Loucy (cell line): ENCODE data around the gene RSAD2.

Experiments used
- H2AFZ ChIP-seq: fragments of 200-600 bp; sonication (generic); 2 replicates; pipeline ENCODE4 v1.6.0; 2016; ENCODE audit warnings: antibody characterized with exemption, mild to moderate bottlenecking, low read length, moderate library complexity
- H3F3A ChIP-seq: fragments of 200-600 bp; 2 replicates; pipeline ENCODE4 v1.6.0; 2016; ENCODE audit warnings: antibody characterized with exemption, low read depth, mild to moderate bottlenecking
- H3K27me3 ChIP-seq: fragments of 200-600 bp; sonication (generic); 2 replicates; pipeline ENCODE4 v1.6.1; 2014; ENCODE audit warnings: low read length, mild to moderate bottlenecking; ENCODE audit not compliant: insufficient read depth, poor library complexity, severe bottlenecking
- H3K36me3 ChIP-seq: fragments of 200-600 bp; sonication (generic); 2 replicates; pipeline ENCODE4 v1.6.1; 2016; ENCODE audit warnings: low read length; ENCODE audit not compliant: insufficient read depth
- H3K4me1 ChIP-seq: fragments of 200-600 bp; sonication (generic); 2 replicates; pipeline ENCODE4 v1.5.1; 2014; ENCODE audit warnings: low read length, mild to moderate bottlenecking; ENCODE audit not compliant: insufficient read depth, poor library complexity, severe bottlenecking
- H3K4me2 ChIP-seq: fragments of 200-600 bp; sonication (generic); 2 replicates; pipeline ENCODE4 v1.6.0; 2014; ENCODE audit warnings: antibody characterized with exemption, low read length, low read depth, mild to moderate bottlenecking; ENCODE audit not compliant: poor library complexity, severe bottlenecking
- H3K4me3 ChIP-seq: fragments of 200-600 bp; sonication (generic); 2 replicates; pipeline ENCODE4 v1.5.1; 2014; ENCODE audit warnings: low read length, mild to moderate bottlenecking, mixed read lengths; ENCODE audit not compliant: poor library complexity, severe bottlenecking
- H3K79me2 ChIP-seq: fragments of 200-600 bp; sonication (generic); 2 replicates; pipeline ENCODE4 v1.6.1; 2014; ENCODE audit warnings: low read length; ENCODE audit not compliant: insufficient read depth
- H3K9ac ChIP-seq: fragments of 200-600 bp; sonication (generic); 2 replicates; pipeline ENCODE4 v1.6.0; 2014; ENCODE audit warnings: mild to moderate bottlenecking, low read depth, low read length, moderate library complexity; ENCODE audit not compliant: poor library complexity, severe bottlenecking
- H3K9me2 ChIP-seq: fragments of 200-600 bp; sonication (generic); replicated peaks from 2 replicates; pipeline ENCODE4 v1.6.1; 2016; ENCODE audit warnings: low read depth, low read length, mixed read lengths
- H3K9me3 ChIP-seq: fragments of 200-600 bp; sonication (generic); 2 replicates; pipeline ENCODE4 v1.6.1; 2014; ENCODE audit warnings: mild to moderate bottlenecking, antibody characterized with exemption, low read length, low read depth; ENCODE audit not compliant: insufficient read depth
- H4K20me1 ChIP-seq: fragments of 200-600 bp; sonication (generic); 2 replicates; pipeline ENCODE4 v1.6.0; 2014; ENCODE audit warnings: antibody characterized with exemption, low read length, mild to moderate bottlenecking; ENCODE audit not compliant: insufficient read depth, poor library complexity, severe bottlenecking
- CTCF ChIP-seq: fragments of 200-600 bp; sonication (generic); conservative IDR thresholded peaks from 2 replicates; pipeline ENCODE4 v1.5.1; 2014; ENCODE audit warnings: mild to moderate bottlenecking, antibody characterized with exemption, low read length
- EZH2phosphoT487 ChIP-seq: fragments of 200-600 bp; IDR thresholded peaks from 2 replicates; pipeline ENCODE4 v1.6.1; 2018; ENCODE audit warnings: antibody characterized with exemption, mild to moderate bottlenecking, moderate library complexity, borderline replicate concordance

RSAD2 gene

GRCh38 chr2:6877402-6878304 is at the start of gene RSAD2:
TSS of gene RSAD2 (plus strand) at chr2:6877777. CDS start at chr2:6877801, 24 bp downstream.
- H3K9ac ChIP-seq = peak within 1 kb of the TSS; percentile 72
- no peaks in the 10 kb centered on the region for H3K27me3 ChIP-seq
- no peaks in the 10 kb centered on the region for H3K36me3 ChIP-seq
- peak within 1 kb of the TSS; percentile 72 for H3K4me3 ChIP-seq
- H3K4me2 ChIP-seq = peak within 1 kb of the TSS; percentile 83
- no peaks in the 10 kb centered on the region for H3K9me2 ChIP-seq
- no peaks in the 10 kb centered on the region for H4K20me1 ChIP-seq
- peak; percentile 40; the same call in 1 of the 2 replicates for TF ChIP-seq CTCF
- no peak for TF ChIP-seq EZH2phosphoT487
- H3K79me2 ChIP-seq = no peaks in the 10 kb centered on the region
- H3F3A ChIP-seq = peaks cover 12% of the 10 kb centered on the region
- H2AFZ ChIP-seq = peak within 1 kb of the TSS; percentile 79
- H3K4me1 ChIP-seq = peaks cover 69% of the 10 kb centered on the region
- H3K9me3 ChIP-seq = peaks cover 7% of the 10 kb centered on the region; the same call in 1 of the 2 replicates

GRCh38 chr2:6828299-6828584 is 49.3 kb upstream of the RSAD2 start:
- Histone ChIP-seq H3K27me3 (no peaks in the 10 kb centered on the region), H3K9ac (no peak overlapping the region), H2AFZ (peak overlapping the region; percentile 56), H3K4me1 (peaks cover 16% of the 10 kb centered on the region), H3K79me2 (no peaks in the 10 kb centered on the region), H4K20me1 (no peaks in the 10 kb centered on the region), H3F3A (no peaks in the 10 kb centered on the region), H3K4me2 (peak overlapping the region; percentile 36), H3K9me2 (no peaks in the 10 kb centered on the region), H3K9me3 (peaks cover 5% of the 10 kb centered on the region; the same call in 1 of the 2 replicates), H3K36me3 (no peaks in the 10 kb centered on the region), H3K4me3 (no peak overlapping the region)
- TF ChIP-seq CTCF (peak; percentile 69), EZH2phosphoT487 (no peak)

- no peaks in the 10 kb centered on the region for H3K79me2 ChIP-seq
- peaks cover 11% of the 10 kb centered on the region; the same call in 1 of the 2 replicates for H3K9me3 ChIP-seq
- H2AFZ ChIP-seq = no peak overlapping the region
- H3K4me1 ChIP-seq = peaks cover 27% of the 10 kb centered on the region
- TF ChIP-seq EZH2phosphoT487 = no peak
- no peak for TF ChIP-seq CTCF
- no peaks in the 10 kb centered on the region for H4K20me1 ChIP-seq
- no peaks in the 10 kb centered on the region for H3K9me2 ChIP-seq
- H3K36me3 ChIP-seq = no peaks in the 10 kb centered on the region
- H3K4me3 ChIP-seq = no peak overlapping the region
- no peaks in the 10 kb centered on the region for H3F3A ChIP-seq
- no peaks in the 10 kb centered on the region for H3K27me3 ChIP-seq
- H3K9ac ChIP-seq = no peak overlapping the region
- no peak overlapping the region for H3K4me2 ChIP-seq
Observed at GRCh38 chr2:6831229-6831628, 46.3 kb upstream of the RSAD2 start.
